Omental fat pad (tissue), 4 donors: ENCODE data around the gene NLRP9. TPM values are rescaled to one million over a fixed set of nuclear protein-coding genes. Genes with fewer than 3 reads are reported as not detected.

Source experiments
- ATAC-seq: fragments of 150-250 bp; one replicate; pipeline ENCODE4 v1.9.1; 2016; ENCODE audit warnings: mild to moderate bottlenecking, moderate library complexity; ENCODE audit not compliant: low FRiP score
- DNase-seq: peaks from one replicate; pipeline ENCODE4 v3.0.0-alpha.2; 2019; ENCODE audit warnings: low spot score
- total RNA-seq, 4 donors: library from RNA; depleted of rRNA; stranded (reverse); fragments of >200 nt; gene quantifications; one replicate each; pipeline ENCODE4 v1.1.0, GENCODE V29; 2016
- TF ChIP-seq, protein P1 (sequence below), 3 donors: fragments of 450-650 bp; IDR thresholded peaks; one replicate each; pipeline ENCODE4 v1.5.1; 2016 to 2017; ENCODE audit warnings: antibody characterized with exemption in 3 of 3, mild to moderate bottlenecking in 3 of 3, moderate library complexity in 2 of 3

Gene NLRP9
- total RNA-seq, 4 donors from 2014 or later: not detected

DNA sequence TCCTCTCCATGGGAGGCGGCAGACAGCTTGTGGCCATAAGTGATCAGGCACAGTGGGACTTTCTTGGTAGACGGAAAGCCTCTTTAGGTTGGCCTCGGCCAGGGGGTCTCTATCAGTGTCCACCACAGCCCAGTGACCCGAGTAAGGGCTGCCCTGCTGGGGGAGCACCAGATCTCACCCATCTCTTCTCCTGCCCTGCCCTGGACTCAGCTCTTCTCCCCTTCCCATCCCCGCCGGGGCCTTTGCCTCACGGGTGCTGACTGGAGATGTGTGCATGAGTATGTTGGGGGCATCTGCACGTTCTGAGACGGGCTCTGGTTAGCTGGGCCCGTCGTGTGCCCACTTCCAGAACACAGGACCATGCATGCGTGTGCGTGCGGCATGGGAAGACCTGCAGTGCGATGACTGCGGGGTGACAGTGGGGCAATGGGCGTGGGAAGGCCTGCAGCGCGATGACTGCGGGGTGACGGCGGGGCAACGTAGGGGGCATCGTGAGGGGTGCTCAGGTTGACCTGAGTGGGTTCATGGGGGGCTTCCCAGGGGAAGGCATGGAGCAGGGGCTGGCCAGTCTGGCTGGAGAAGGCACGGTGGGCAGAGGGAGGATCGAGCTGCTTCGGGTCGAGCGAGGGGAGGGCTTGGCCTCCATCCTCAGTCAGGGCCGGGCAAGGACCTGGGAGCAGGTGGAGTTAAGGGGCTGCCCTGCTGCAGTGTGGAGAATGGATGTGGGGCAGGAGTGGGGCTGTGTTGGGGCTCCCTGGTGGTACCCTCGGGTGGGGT is 47.2 kb downstream of the NLRP9 start:
- TF ChIP-seq, protein P1, sequence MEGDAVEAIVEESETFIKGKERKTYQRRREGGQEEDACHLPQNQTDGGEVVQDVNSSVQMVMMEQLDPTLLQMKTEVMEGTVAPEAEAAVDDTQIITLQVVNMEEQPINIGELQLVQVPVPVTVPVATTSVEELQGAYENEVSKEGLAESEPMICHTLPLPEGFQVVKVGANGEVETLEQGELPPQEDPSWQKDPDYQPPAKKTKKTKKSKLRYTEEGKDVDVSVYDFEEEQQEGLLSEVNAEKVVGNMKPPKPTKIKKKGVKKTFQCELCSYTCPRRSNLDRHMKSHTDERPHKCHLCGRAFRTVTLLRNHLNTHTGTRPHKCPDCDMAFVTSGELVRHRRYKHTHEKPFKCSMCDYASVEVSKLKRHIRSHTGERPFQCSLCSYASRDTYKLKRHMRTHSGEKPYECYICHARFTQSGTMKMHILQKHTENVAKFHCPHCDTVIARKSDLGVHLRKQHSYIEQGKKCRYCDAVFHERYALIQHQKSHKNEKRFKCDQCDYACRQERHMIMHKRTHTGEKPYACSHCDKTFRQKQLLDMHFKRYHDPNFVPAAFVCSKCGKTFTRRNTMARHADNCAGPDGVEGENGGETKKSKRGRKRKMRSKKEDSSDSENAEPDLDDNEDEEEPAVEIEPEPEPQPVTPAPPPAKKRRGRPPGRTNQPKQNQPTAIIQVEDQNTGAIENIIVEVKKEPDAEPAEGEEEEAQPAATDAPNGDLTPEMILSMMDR (IDR thresholded peaks at IDR 0.05): no peak
- DNase-seq (no peak), ATAC-seq (no peak)

DNA sequence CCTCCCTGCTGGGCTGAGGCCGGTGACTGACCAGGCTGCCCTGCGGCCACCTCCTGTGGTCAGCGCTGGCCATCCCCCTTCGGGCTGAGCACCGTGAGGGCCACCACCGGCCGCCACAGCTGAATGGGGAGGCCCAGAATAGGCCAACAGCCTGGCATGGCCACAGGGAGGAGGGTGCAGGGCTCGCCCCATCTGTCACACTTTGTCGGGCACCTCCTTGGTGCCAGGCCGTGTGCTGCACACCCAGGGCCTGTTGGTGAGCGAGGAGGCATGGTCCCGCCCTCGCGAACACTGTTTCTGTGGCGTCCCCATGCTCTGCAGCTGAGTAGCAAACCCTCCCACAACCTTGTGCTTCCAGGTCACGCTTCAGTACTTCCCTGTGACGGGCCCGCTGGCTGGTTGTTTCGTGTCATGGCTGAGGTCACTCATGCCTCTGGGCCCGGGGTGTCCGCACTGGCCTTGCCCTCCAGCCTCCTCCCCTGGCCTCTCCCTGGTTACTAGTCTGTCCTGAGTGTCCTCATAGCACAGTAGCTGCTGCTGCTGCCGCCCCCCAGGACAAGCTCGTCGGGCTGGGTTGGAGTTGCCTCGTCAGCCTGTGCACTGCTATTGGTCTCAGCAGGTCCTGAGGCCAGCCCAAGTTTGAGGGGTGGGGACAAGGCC is 48.0 kb downstream of the NLRP9 start:
- ATAC-seq: no peak
- TF ChIP-seq, protein P1 (IDR thresholded peaks at IDR 0.05): no peak
- no peak for DNase-seq

DNA sequence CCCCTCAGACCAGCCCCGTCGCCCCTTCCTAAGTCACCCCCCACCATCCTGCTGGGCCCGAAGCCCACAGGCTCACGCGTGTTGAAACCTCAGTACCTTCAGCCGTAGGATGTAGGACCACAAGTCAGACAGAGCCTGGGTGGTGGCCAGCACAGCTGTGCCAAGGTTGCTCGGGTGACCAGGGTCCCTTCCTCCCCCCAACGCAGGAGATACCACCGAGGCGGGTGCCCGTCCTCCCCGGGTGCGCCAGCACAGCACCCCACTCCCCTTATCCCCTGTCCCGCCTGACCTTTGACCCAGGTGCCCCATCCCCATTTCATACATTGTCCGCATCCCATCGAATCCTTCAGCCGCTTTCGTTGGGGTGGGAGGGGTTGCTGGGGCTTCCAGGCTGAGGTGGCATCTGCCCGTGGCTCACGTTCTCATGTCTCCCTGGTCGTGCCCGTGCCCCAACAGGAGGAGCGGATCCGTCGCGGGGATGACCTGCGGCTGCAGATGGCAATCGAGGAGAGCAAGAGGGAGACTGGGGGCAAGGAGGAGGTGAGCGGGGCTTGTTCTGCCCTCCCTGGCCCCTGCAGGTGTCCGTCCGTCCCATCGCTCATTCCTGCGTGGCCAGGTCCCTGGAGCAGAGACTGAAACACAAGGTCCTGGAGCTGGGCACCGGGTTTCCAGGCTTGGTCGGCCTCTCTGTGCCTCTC is 48.6 kb downstream of the NLRP9 start:
- ATAC-seq (no peak), DNase-seq (no peak)

DNA sequence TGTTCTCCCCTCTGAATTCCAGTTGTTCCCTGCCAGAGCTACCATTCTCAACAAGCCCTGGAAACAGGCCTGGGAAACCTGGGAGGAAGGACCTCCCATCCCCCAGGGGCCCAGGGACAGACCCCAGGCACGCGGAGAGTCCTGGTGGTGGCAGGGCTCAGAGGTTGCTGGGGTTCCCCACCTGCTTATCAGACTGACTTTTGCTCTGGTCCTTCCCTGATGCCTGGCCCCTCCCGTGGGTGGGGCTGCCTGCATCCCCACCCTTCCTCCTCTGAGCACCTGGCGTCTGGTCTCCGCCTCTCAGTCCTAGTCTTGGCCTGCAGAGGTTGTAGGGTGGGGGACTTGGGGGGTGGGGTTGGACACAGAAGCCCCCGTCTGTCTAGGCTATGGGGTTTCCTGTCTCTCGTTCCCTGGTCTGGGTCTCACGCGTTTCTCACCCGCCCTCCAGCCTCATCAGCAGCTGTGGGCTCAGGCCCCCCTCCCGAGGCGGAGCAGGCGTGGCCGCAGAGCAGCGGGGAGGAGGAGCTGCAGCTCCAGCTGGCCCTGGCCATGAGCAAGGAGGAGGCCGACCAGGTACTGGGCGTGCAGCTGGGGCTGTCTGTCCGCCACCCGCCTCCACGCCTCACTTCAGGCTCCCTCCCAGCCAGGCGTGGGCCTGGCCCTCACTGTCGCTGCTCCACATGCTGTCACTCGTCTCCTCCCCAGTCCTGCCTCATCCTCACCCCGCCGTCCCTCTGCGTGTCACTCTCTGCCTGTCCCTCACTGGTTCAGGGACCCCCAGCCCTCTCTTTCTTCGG is 49.6 kb downstream of the NLRP9 start:
- ATAC-seq: no peak
- TF ChIP-seq, protein P1 (IDR thresholded peaks at IDR 0.05): no peak
- no peak for DNase-seq

More for the DNA sequence above, 48.6 kb downstream of the NLRP9 start:
- TF ChIP-seq, protein P1 (IDR thresholded peaks at IDR 0.05): no peak

DNA sequence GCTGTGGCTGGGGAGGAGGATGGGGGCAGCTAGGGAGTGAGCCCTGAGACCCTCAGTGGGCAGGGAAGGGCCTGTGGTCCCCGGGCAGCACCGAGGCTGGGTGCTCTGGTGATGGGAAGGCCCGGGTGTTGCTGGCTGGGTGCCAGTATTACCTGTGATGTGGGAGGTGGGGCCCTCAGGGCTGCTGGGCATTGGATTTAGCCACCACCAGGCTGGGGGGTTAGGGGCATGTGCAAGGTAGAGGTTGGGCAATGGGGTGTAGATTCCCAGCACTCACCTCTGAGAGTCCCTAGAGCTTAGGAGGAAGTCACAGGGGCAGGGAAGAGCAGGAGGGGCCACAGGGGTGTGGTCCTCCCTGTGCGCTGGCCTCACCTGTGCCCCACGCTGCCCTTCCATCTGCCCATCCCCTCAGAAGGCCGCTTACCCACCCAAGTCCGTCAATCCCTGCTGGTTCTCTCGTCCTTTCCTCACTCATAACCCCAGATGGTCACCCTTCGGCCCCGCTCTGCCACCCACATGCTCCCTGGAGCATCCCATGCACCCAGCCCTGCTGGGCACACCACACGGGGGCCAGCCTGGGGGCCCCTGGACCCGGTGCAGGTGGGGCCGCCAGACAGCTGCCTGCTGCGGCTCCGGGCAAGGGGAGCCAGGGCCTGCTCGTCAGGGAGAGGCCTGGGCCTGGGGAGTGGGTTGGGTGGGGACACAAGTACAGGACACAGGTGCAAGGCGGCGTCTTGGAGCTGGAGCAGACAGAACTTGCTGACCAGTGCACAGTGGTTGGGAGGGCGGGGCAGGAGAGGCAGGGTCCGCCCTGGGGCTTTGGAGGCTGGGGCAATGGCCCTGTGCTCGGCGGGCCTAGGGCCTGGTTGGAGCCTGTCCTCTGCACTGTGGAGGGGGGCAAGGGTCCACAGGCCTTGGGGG is 50.7 kb downstream of the NLRP9 start:
- DNase-seq (no peak), ATAC-seq (no peak)
- TF ChIP-seq, protein P1 (IDR thresholded peaks at IDR 0.05): no peak
